DMS153 treated with DMSO at 0.1 percent for 48 hours (cell line): ENCODE results near the gene CDIP1.
A peak's percentile ranks its signal among the peaks of the same experiment; 100 is the strongest.
"Not testable (repeated sequence)": the region's sequence is repeated elsewhere in the genome, so short reads cannot be mapped to it uniquely, and the experiment has no call there.

Source experiments
- DNase-seq: peaks from one replicate; lab custom pipeline; 2025; ENCODE audit not compliant: unreplicated experiment; lab: John Stamatoyannopoulos, UW

The CDIP1 gene

DNA sequence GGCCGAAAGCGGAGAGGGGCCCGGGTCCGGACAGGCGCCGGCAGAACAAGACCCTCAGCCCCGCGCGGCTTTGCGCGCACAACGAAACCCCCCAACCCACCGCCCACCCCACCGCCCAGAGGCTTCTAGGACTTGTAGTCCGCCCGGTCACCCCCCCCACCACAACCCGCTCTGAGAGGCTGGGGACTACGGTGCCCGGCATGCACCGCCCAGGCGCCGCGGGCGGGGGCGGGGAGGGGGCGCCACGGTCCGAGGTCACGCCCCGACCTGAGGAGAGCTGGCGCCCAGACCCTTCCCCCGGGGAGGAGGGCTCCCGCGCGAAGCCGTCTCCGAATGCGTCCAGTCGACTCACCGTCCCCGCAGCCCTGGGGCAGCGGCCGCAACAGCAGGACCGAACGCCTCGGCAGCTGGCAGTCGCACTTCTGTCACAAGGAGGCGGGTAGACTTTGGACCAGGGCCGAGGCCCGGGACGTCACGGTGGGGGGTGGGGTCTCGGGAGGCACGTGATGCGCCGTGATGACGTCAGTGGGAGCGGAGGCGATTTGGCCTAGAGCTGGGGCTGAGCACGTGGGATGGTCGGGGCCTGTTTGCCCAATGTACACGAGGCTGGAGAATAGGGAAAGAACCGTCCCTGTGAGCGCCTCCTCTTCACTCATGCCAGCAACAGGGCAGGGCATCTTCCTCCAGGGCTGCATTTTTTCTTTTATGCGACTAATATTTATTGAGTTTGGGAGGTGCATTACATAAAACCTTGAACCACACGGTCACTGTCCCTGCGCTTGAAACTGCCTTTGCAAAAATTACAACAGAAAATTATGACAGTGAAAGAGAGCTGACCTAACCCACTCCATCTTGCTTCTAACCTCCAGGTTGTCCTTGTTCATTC lies at the start of gene CDIP1:
Gene CDIP1 (minus strand): TSS at position 424 of the 886 bp plus-strand sequence. CDS start 24,643 bp downstream, outside the sequence.
- DNase-seq: peak; percentile 88

DNA sequence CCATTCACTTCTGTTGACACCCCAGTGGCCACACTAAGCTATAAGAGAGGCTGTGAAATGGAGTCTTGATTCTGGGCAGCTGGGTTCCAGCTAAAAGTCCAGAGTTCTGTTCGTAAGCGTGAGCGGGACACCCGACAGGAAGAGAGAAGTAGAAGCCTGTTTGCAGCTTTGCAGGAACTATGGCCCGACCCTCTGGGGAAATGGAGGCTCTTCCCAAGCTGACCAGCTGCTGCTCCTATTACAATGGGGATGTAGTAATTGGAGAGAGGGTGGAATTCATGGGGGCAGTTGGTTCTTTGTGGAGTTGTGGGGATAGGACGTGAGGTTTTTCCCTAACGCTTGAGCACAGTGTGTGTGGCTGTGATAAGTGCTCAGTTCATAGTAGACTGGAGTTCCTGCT lies 47.7 kb upstream of the CDIP1 start:
- DNase-seq: no peak

DNA sequence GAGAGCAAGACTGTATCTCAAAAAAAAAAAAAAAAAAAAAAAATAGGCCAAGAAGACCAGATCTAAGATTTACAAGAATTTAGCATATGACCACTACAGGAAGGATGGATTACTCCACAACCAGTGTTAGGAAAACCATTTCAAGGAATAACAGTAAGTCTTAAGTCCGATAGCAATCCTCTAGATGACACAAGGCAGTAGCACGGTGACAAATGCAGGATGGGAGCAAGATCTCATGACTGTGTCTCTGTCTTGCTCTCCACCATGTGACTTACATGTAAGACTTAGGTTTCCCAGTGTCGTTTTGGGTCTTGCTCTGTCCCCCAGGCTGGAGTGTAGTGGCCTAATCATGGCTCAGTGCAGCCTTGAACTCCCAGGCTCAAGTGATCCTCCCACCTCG lies 45.3 kb upstream of the CDIP1 start:
- DNase-seq: no peak

DNA sequence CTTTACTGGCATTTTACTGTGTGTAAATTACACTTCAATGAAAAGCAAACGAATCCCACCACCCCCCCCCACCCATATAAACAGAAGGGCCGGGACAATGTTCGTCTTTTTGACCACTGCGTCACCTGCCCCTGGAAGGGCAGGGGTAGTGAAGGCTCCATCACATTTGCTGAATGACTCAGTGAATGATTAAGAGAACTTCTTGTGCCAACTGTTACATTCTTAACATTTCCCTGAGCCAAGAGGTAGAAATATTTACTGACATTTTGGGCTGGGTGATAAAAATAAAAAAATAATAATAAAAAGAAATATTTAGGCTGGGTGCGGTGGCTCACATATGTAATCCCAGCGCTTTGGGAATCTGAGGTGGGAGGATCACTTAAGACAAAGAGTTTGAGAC lies 41.7 kb upstream of the CDIP1 start:
- DNase-seq: no peak

DNA sequence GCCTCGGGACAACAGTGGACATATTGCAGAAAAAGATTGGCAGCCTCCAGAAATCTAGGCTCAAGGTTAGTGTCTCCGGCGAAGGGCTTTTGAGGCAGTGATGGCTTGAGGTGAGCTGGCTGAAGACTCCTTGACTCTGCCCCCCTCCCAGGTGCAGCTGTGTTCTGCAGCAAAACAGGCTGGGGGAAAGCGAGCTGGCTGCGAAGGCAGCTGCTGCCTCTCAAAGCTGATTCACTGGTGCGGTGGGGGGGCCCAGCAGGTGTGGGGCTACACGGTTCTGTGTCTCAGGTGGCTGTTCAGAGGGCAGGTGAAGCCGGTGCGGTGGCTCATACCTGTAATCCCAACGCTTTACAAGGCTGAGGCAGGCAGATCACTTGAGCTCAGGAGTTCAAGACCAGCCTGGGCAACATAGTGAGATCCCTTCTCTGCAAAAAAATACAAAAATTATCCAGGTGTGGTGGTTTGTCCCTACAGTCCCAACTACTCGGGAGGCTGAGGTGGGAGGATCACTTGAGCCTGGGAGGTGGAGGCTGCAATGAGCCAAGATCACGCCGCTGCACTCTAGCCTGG lies 40.5 kb upstream of the CDIP1 start:
- no peak for DNase-seq

DNA sequence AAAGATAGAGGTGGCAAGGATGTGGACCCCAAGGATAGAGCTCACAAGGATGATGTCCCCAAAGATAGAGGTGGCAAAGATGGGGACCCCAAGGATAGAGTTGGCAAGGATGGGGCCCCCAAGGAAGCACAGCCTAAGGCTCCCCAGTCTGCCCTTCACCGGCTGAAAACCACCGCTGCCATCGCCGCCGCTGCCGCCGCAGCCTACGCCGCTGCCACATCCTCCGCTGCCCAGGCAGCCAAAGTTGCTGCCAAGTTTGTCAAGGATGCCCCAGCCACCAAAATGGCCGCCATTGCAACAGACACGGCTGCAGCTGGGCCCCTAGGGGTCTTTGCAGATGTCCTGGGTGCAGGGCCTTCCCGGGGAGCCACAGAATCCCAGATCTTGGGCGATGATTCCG lies 37.4 kb upstream of the CDIP1 start:
- no peak for DNase-seq

DNA sequence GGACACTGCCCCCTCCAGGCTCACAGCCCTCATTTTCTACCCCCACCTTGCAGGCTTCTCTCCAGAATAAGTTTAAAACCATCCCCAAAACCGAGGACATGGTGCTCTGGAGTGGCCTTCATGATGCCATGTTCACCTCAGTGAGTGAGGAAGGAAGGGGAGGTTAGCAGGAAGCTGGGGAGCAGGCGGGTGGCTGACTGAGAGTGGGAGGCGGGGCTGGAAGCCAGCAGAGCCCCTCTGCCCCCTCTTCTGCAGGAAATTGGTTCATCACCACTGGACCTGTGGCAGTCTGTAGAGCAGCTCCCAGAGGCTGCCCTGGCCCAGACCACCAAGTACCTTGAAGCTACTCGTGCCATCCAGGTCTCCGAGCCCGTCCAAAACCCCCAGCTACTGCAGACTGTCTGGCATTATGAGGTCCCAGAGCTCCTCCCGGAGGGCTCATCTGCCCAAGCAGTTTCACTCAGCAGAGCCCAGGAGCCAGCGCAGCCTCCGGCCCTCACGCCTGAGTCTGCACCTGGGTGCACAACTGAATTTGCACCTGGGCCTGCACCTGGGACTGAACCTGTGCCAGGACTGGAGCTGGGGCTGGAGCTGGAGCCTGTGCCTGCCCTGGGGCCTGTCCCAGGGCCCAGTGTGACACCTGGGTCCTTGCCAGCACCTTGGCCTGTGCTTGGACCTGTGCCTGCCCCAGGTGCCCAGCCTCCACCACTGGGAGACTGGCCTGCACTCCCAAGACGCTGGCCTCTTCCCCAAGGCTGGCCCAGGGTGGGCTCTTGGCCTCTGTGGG lies 36.5 kb upstream of the CDIP1 start:
- no peak for DNase-seq

DNA sequence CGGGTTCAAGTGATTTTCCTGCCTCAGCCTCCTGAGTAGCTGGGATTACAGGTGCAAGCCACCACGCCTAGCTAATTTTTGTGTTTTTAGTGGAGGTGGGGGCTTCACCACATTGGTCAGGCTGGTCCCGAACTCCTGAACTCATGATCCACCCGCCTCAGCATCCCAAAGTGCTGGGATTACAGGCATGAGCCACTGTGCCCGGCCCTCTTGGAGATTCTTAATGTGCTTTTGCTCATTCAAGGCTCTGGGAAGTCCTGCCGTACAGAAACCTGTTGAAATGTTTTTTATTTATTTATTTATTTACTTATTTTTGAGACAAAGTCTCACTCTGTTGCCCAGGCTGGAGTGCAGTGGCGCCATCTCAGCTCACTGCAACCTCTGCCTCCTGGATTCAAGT lies 35.4 kb upstream of the CDIP1 start:
- not testable (repeated sequence) for DNase-seq

DNA sequence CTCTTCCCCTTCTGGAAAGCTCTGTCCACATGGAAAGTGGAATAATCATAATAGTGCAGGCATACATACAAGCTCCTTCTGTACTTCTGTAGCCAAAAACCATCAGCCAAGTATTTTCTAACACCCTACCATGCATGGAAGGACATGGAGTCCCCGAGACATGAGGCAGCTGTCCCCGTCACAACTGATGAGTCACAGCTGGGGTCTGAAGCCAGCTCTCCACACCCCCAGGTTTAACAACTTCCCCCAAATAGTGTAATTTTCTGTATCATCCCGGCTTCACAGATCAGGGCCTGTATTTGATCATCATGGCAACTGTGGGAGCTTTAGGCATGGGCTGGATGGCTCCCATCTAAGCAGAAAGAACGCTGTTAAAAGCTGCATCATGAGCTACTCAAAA lies 34.1 kb upstream of the CDIP1 start:
- no peak for DNase-seq

DNA sequence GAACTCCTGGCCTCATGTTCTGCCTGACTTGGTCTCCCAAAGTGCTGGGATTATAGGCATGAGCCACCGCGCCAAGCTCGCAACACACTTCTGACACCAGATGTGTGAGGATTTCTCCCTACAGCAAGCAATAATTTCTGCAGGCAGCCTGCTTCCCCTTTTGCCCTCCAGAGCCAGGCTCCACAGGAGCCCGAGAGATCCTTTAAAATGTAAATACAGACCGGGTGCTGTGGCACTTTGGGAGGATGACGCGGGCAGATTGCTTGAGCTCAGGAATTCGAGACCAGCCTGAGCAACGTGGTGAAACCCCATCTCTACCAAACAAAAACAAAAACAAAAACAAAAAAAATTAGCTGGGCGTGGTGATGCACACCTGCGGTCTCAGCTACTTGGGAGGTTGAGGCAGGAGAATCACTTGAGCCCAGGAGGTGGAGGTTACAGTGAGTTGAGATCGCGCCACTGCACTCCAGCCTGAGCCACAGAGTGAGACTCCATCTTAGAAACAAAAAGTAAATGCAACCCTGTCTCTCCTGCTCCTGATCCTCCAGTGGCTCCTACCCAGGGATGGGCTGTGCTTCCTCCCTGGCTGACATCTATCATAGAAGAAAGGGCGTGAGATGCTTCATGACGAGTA lies 32.2 kb upstream of the CDIP1 start:
- DNase-seq: no peak

DNA sequence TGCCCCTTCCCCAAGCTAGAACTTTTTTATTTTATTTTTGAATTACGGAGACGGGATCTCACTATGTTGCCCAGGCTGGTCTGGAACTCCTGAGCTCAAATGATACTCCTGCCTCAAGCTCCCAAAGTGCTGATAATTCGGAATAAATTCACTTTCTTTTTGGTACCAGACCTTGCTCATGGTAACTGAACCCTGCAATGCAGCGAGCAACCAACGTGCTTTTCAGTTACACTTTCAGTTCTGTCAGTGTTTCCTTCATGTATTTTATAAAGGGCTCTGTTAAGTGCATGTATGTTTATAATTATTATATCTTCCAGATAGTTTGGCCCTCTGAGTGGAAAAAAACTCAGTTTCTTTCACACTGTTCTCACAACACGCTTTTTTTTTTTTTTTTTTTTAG lies 31.5 kb upstream of the CDIP1 start:
- no peak for DNase-seq

DNA sequence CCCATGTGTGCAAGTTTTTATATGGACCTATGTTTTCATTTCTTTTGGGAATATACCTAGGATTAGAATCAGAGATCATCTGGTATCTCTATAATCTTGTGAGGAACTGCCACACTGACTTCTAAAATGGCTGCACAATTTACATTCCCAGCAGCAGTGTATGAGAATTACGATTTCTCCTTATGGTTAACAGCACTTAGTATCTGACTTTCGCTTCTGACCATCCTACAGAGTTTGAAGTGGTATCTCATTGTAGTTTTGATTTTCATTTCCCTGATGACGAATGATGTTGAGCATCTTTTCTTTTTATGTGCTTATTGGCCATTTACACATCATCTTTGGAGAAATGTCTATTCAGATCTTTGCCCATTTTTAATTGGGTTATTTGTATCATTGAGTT lies 27.6 kb upstream of the CDIP1 start:
- DNase-seq: no peak

DNA sequence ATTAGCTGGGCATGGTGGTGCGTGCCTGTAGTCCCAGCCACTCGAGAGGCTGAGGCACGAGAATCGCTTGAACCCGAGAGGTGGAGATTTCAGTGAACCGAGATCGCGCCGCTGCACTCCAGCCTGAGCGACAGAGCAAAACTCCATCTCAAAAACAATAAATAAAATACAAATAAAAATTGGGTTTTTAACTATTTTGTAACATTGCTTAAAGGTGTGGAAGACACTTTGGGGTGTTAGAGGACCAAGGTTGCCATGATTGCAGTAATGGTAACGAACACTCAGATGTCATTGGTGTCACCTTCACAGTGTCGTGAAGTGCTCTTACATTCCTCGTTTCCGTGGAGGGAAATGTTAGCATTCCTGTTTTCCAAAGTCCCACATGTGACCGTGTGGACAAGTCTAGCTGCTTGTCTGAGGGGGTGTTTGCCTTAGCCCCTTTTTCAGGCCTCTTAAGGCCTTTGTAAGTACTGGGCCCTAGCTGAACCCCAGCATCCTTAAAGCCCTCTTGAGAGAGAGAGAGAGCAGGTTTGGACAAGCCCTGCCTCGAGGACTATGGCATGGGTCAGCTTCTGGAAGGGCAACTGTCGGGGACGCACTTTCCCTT lies 26.2 kb upstream of the CDIP1 start:
- no peak for DNase-seq

DNA sequence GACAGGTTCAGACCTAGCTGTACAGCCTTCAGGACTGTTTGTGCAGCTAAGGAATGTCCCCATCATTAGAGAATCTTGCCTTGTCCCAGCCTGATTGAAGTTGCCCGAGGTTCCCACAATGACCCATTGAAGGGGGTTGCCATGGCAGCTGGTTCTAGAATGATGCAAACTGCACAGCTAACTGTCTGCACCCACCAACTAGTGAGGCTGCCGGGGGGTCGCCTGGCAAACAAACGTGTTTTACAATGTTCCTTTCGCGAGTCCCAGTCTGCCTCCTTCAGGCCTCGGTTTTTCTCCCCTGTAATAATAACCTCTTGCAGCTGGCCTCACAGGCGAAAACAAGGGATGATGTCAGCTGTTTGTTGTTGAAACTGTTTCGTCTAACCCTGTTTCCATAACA lies 23.0 kb upstream of the CDIP1 start:
- no peak for DNase-seq

DNA sequence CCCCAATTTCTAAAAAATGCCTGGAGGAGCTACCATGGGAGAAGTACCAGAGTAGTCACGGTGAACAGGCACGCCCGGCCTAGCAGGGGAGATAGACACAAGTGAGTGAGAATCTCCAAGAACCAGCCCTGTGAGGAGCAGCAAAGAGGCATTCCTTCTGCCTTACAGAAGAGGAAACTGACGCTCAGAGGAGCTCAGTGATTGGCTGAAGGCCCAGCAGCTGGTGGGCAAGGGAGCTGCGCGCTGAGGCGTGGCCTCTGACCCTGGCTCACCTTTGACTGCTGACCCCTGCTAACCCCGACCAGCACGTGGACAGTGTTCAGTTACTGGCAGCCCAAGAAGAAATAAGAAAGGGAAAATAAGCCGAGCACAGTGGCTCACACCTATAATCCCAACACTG lies 19.4 kb upstream of the CDIP1 start:
- DNase-seq: no peak

DNA sequence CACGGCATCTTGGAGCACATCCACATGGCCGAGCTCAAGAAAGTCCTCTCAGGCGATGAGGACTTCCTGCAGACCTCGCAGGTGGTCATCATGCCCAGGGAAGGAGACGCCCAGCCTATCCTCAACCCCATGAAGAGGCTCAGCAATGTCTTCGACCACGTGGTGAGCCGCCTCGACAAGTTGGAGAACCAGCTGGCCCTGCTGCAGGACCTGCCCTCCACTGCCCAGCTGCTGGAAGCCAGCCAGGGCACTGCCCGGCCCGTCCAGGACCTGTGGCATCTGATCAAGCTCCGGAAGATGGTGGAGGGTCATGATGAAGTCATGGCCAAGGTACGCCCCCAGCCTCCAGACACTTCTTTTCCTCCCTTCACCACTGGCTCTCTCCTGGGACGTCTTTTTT lies 18.0 kb upstream of the CDIP1 start:
- DNase-seq: no peak

DNA sequence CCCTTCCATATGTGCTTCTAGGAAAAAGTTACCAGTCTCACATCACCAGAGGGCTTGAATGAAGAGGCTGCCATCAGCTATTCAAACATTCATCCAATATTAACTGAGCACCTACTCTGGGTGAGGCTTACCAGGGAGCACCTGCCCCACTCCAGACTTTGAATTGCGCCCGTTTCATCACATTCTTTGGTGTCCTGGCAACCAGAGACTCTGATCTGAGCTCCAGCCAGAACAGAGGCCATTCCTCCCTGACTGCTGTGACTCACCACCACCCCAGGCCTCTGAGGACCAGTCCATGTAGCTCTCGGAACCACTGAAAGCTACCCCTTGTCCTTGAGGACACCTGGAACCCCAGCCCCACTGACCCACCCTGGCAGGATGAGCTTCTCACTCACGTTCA lies 17.5 kb upstream of the CDIP1 start, which contains the start of gene C16orf96:
Gene C16orf96 (plus strand): TSS at position 229 of the 400 bp plus-strand sequence. CDS start 150 bp downstream, at position 379.
- DNase-seq: no peak

DNA sequence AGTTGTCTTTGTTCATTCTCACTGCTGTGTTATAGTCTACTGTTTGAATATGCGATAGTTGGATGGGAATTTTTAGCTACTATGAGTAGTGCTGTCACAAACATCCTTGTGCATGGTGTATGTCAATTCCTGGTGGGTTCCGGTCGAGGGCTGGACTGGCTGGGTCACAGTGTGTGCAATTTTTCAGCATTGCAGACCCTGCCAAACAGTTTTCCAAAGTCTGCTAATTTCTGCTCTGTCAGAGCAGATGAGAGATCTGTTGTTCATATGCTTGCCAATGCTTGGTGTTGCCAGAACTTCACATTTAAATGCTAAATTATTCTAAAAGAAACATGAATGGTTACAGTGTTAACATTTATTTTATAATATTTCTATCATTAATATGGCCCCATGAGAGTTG lies 14.0 kb upstream of the CDIP1 start:
- no peak for DNase-seq

DNA sequence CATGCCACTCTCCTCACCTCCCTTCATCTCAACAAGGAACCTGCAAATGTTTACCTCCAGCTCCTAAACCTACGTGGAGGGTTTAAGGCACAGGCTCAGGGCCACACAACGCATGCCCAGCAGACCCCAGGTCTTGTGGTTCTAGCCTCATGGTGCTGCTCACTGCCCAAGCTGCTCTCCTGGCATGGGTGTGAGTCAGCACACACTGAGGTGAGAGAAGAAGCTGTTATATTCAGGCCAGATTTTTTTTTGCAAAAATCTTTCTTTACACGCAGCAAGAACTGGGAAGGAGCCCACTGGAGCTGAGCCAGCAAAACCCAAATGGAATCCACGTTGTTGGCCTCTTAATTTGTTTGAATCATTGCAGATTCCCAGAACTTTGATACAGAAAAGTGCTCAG lies 12.0 kb upstream of the CDIP1 start:
- no peak for DNase-seq

DNA sequence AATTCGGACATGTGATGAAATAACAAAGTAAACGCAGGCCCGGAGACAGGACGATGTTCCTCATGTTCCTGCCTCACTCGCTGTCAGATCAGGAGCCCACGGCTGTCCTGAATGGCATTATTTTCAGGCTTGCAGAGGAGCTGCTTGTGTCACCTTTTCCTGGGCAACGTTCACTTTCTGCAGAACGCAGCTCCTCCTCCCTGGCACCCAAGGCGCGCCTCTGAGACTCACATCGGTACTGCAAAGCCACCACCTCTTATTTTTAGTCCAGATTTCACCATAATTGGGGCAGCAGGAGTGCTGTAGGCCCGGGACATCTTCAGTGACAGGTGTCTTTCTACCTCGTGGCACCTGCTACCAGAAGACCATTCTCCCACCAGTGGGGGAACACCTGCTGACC lies 9.6 kb upstream of the CDIP1 start:
- DNase-seq: no peak

DNA sequence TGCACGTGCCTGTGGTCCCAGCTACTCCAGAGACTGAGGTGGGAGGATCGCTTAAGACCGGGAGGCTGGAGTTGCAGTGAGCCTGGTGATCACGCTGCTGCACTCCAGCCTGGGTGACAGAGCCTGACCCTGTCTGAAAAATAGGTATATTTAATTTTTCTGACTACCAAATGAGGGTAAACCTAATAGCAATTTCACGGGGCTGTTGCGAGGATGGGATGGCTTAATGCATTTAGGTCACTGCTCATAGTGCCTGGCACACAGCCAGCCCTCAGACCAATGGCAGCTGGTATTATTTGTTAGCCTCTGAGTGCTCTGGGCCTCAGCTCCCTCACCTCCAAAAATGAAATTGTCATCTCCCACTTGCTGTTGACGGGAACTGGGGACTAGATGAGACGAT lies 5.9 kb upstream of the CDIP1 start:
- DNase-seq: no peak
